SIG-M5 (cell line): Measurements from ENCODE around the gene PLA2G12B.

Experiments used
- DNase-seq: peaks from one replicate; lab custom pipeline; 2025; lab: John Stamatoyannopoulos, UW

The PLA2G12B gene

GRCh38 chr10:72890086-72890485 lies 64.5 kb downstream of the PLA2G12B start:
- no peak for DNase-seq

DNA sequence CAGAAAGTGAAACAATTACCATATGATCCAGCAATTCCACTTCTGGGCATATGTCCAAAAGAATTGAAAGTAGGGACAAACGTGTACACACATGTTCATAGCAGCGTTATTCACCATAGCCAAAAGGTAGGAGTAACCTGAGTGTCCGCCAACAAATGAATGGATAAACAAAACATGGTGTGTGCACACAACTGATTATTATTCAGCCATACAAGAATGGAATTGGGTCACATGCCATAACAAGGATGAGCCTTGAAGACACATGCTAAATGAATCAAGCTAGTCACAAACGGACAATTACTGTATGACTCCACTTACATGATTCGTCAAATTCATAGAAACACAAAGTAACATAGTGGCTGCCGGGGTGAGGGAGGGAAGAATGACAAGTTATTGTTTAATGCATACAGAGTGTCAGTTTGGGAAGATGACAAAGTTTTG lies 65.2 kb downstream of the PLA2G12B start:
- no peak for DNase-seq

GRCh38 chr10:72888151-72888638 lies 66.4 kb downstream of the PLA2G12B start:
- no peak for DNase-seq

DNA sequence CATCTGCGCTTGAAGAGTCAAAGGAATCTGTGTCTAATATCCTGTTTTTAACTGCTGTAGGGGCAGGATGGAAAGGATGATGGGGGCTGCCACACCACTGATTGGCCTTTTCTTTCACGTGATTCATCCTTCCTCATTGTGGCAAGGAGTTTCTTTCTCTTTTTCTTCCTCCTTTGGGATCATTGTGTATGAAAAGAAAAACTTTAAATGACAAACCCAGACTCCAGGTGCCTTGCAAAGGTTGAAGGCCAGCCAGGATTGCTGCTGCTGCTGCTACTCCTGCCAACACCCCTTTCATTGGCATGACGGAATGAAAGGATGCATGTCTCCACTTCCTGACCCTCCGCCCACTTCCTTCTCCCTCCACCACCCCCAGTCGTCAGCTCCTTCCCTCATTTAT lies 67.6 kb downstream of the PLA2G12B start:
- DNase-seq: no peak

DNA sequence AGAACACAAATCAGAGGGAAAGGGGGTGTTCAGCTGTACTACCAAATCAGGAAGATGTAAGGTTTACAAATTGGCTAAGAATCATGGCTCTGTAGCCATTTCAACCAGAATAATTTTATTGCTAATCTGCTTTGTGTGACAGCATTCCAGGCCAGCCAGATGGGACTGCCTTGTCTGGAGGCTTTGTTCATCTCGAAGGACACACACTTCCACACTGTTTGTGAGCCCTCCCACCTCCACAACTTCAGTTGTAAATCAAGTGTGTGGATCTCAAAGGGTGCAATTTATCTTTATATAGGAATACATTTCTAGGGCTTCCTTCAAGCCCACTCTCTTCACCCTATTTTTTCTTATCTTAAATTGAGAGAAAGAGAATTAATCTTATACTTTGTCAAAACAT lies 68.0 kb downstream of the PLA2G12B start:
- DNase-seq: no peak

- no peak for DNase-seq
Measured at GRCh38 chr10:72885953-72886352, 68.7 kb downstream of the PLA2G12B start.
